DOHH2 (cell line): ENCODE results near the gene FNDC5.

ENCODE experiments used
- EZH2phosphoT487 ChIP-seq: fragments of 200-600 bp; sonication (generic); IDR thresholded peaks from 2 replicates; pipeline ENCODE4 v1.6.1; 2017; ENCODE audit warnings: borderline replicate concordance, mild to moderate bottlenecking, antibody characterized with exemption, low read length, moderate library complexity, mixed read lengths
- TF ChIP-seq, protein P1 (sequence below): fragments of 200-600 bp; sonication (generic); IDR thresholded peaks from one replicate; pipeline ENCODE4 v1.5.1; 2014; ENCODE audit warnings: antibody characterized with exemption, mild to moderate bottlenecking, low read depth, low read length; ENCODE audit not compliant: poor library complexity, severe bottlenecking

DNA sequence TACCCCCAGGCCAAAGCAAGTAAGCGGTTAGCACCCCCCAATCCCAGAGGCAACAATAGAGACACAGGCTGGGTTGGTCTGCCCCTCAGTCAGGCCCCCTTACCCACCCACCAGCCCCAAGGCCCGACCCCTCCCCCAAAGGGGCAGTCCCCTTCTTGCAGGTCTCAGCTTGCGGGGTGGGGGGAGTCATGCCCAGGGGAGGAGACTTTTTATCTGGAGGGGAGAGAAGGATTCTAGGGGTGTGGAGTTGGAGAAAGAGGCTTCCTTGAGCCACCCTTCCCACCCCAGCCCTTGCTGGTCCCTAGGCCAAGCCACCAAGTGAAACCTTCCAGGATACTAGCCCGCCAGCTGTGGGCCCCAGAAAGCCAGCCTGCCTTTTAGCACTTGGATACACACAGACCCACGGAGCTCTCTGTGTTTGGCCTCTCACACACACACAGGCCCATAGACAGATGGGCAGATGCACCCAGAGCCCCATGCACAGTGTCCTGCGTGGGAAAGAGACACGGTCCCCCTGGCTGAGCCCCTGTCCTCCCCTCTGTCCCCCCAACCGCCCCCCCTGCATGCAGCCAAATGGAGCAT lies 23.4 kb upstream of the FNDC5 start:
- TF ChIP-seq, protein P1, sequence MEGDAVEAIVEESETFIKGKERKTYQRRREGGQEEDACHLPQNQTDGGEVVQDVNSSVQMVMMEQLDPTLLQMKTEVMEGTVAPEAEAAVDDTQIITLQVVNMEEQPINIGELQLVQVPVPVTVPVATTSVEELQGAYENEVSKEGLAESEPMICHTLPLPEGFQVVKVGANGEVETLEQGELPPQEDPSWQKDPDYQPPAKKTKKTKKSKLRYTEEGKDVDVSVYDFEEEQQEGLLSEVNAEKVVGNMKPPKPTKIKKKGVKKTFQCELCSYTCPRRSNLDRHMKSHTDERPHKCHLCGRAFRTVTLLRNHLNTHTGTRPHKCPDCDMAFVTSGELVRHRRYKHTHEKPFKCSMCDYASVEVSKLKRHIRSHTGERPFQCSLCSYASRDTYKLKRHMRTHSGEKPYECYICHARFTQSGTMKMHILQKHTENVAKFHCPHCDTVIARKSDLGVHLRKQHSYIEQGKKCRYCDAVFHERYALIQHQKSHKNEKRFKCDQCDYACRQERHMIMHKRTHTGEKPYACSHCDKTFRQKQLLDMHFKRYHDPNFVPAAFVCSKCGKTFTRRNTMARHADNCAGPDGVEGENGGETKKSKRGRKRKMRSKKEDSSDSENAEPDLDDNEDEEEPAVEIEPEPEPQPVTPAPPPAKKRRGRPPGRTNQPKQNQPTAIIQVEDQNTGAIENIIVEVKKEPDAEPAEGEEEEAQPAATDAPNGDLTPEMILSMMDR = no peak
- TF ChIP-seq EZH2phosphoT487 = no peak
